Activated B cell treated with CpG ODN at 0.5 μM for 24 hours (primary cell): Measurements from ENCODE around the gene PEA15. TPM values are rescaled to one million over a fixed set of nuclear protein-coding genes. Genes with fewer than 3 reads are reported as not detected.

Source experiments
- ATAC-seq: fragments of 200-7000 bp; cut with Tn5 transposase; one replicate; pipeline ENCODE4 v1.10.0; 2021; ENCODE audit warnings: low read depth, mild to moderate bottlenecking, moderate library complexity
- CTCF ChIA-PET: fragments of 350-600 bp; sonication (Branson Sonifier 250); formaldehyde crosslinking; loops from one replicate; lab custom pipeline; 2021; ENCODE audit warnings: antibody characterized with exemption; lab: Charles Lee
- POLR2A ChIA-PET: fragments of 350-600 bp; sonication (Branson Sonifier 250); formaldehyde crosslinking; loops from one replicate; lab custom pipeline; 2021; ENCODE audit warnings: antibody characterized with exemption; lab: Charles Lee
- DNase-seq: peaks from one replicate; pipeline ENCODE4 v3.0.0; 2022
- H3K27ac Mint-ChIP-seq: one replicate; pipeline ENCODE4 v1.8.0; 2020; ENCODE audit warnings: mixed read lengths
- H3K27me3 Mint-ChIP-seq: one replicate; pipeline ENCODE4 v1.8.0; 2021; ENCODE audit warnings: mixed read lengths
- H3K36me3 Mint-ChIP-seq: one replicate; pipeline ENCODE4 v1.8.0; 2021; ENCODE audit warnings: low read depth, mixed read lengths
- H3K4me1 Mint-ChIP-seq: one replicate; pipeline ENCODE4 v1.8.0; 2021; ENCODE audit warnings: mixed read lengths
- H3K4me3 Mint-ChIP-seq: one replicate; pipeline ENCODE4 v1.8.0; 2020; ENCODE audit warnings: mild to moderate bottlenecking, mixed read lengths
- H3K9me3 Mint-ChIP-seq: one replicate; pipeline ENCODE4 v1.8.0; 2020; ENCODE audit warnings: mixed read lengths
- CTCF ChIP-seq: fragments of 200-600 bp; IDR thresholded peaks from one replicate; pipeline ENCODE4 v1.8.0; 2022; ENCODE audit warnings: antibody characterized with exemption, mild to moderate bottlenecking
- intact Hi-C: fragments of 100-400 bp; cut with micrococcal nuclease; formaldehyde crosslinking; loops from one replicate; pipeline ENCODE4 v1.15.1; 2024
- total RNA-seq: library from RNA; stranded (reverse); gene quantifications from 2 replicates; pipeline ENCODE4 v1.2.3, GENCODE V29; 2022

The PEA15 gene
- total RNA-seq, 1 donor from 2014 or later = 107 TPM

- no peak for TF ChIP-seq CTCF
Observed at GRCh38 chr1:160227034-160227433, 21.9 kb downstream of the PEA15 start.

GRCh38 chr1:160227561-160227960, 22.4 kb downstream of the PEA15 start:
- intact Hi-C loops = no loop called here
- no peak for TF ChIP-seq CTCF
- ChIA-PET POLR2A (interaction anchor here (1.2 kb wide), 1 partner anchor 61 kb away, joined by 6 read pairs; no protein-coding TSS in a partner anchor), CTCF (interaction anchor here (2.0 kb wide), 1 partner anchor 64 kb away, joined by 6 read pairs; no protein-coding TSS in a partner anchor)
- no peaks in the 10 kb centered on the region for H3K4me1 Mint-ChIP-seq
- H3K27me3 Mint-ChIP-seq = no peaks in the 10 kb centered on the region
- no peaks in the 10 kb centered on the region for H3K9me3 Mint-ChIP-seq
- ATAC-seq (no peak), DNase-seq (no peak)
- no peak overlapping the region for H3K27ac Mint-ChIP-seq
- peaks cover 42% of the 10 kb centered on the region for H3K36me3 Mint-ChIP-seq
- no peak overlapping the region for H3K4me3 Mint-ChIP-seq

More at GRCh38 chr1:160227034-160227433, 21.9 kb downstream of the PEA15 start:
- ATAC-seq (no peak), DNase-seq (no peak)
- POLR2A ChIA-PET = interaction anchor here (1.2 kb wide), 1 partner anchor 61 kb away, joined by 6 read pairs; no protein-coding TSS in a partner anchor
- Mint-ChIP-seq H3K27me3 (no peaks in the 10 kb centered on the region), H3K4me1 (no peaks in the 10 kb centered on the region), H3K27ac (no peak overlapping the region), H3K9me3 (no peaks in the 10 kb centered on the region), H3K4me3 (no peak overlapping the region), H3K36me3 (peaks cover 40% of the 10 kb centered on the region)
- intact Hi-C loops = no loop called here
- CTCF ChIA-PET = interaction anchor here (2.0 kb wide), 1 partner anchor 65 kb away, joined by 6 read pairs; no protein-coding TSS in a partner anchor

GRCh38 chr1:160228431-160228830, 23.2 kb downstream of the PEA15 start:
- H3K4me1 Mint-ChIP-seq = no peaks in the 10 kb centered on the region
- no peaks in the 10 kb centered on the region for H3K9me3 Mint-ChIP-seq
- TF ChIP-seq CTCF = no peak
- no peak overlapping the region for H3K4me3 Mint-ChIP-seq
- ChIA-PET CTCF (interaction anchor here (0.8 to 1.7 kb wide), 3 partner anchors 9 to 63 kb away, joined by 3 to 5 read pairs (median 5); no protein-coding TSS in a partner anchor), POLR2A (interaction anchor here (0.7 kb wide), 1 partner anchor 31 kb away, joined by 3 read pairs; no protein-coding TSS in a partner anchor)
- H3K27ac Mint-ChIP-seq = no peak overlapping the region
- intact Hi-C loops = no loop called here
- DNase-seq (no peak), ATAC-seq (no peak)
- peaks cover 50% of the 10 kb centered on the region for H3K36me3 Mint-ChIP-seq
- H3K27me3 Mint-ChIP-seq = no peaks in the 10 kb centered on the region

- POLR2A ChIA-PET = interaction anchor here (0.5 kb wide), 1 partner anchor 30 kb away, joined by 5 read pairs; no protein-coding TSS in a partner anchor
- TF ChIP-seq CTCF = no peak
- Mint-ChIP-seq H3K4me3 (no peak overlapping the region), H3K9me3 (no peaks in the 10 kb centered on the region), H3K36me3 (peaks cover 85% of the 10 kb centered on the region), H3K27me3 (no peaks in the 10 kb centered on the region), H3K4me1 (peaks cover 11% of the 10 kb centered on the region), H3K27ac (no peak overlapping the region)
- DNase-seq (no peak), ATAC-seq (no peak)
- intact Hi-C loops = no loop called here
- CTCF ChIA-PET = interaction anchor here (1.2 to 1.4 kb wide), 3 partner anchors 19 to 147 kb away, joined by 3 to 5 read pairs (median 3); no protein-coding TSS in a partner anchor
Observed at GRCh38 chr1:160232911-160233310, 27.7 kb downstream of the PEA15 start.

GRCh38 chr1:160236806-160237205, 31.6 kb downstream of the PEA15 start:
- Mint-ChIP-seq H3K4me3 (no peak overlapping the region), H3K4me1 (peaks cover 11% of the 10 kb centered on the region), H3K36me3 (peaks cover 81% of the 10 kb centered on the region), H3K27me3 (no peaks in the 10 kb centered on the region), H3K27ac (peak overlapping the region; percentile 71), H3K9me3 (no peaks in the 10 kb centered on the region)
- ChIA-PET POLR2A (no interaction called here), CTCF (interaction anchor here (2.1 kb wide), 1 partner anchor 44 kb away, joined by 4 read pairs; no protein-coding TSS in a partner anchor)
- no peak for TF ChIP-seq CTCF
- intact Hi-C loops = no loop called here
- DNase-seq = no peak
- ATAC-seq = peak; percentile 71
